HG03045 (cell line): Measurements from ENCODE around the gene XPO5.

ENCODE experiments used
- ATAC-seq: cut with Tn5 transposase; IDR thresholded peaks from one replicate; pipeline ENCODE4 v1.9.1; 2021; ENCODE audit warnings: mild to moderate bottlenecking, moderate library complexity; ENCODE audit not compliant: unreplicated experiment

The XPO5 gene

DNA sequence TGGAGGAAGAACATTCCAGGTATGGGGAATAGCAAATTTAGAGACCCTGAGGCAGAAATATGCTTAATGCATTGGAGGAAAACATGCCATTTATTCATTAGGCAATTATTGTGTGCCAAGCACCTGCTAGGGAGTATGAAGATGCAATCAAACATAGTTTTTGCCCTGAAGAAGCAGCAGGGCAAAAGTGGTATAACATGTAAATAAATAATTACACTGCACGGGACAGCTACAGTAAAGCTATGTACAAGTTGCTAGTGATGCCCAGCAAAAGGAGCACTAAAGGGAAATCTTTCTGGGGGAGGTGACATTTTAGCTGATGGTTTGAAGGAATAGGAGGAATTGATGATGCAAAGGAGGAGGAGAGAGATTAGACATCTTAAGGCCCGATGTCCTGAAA, 99.1 kb downstream of the XPO5 start:
- ATAC-seq = no peak

DNA sequence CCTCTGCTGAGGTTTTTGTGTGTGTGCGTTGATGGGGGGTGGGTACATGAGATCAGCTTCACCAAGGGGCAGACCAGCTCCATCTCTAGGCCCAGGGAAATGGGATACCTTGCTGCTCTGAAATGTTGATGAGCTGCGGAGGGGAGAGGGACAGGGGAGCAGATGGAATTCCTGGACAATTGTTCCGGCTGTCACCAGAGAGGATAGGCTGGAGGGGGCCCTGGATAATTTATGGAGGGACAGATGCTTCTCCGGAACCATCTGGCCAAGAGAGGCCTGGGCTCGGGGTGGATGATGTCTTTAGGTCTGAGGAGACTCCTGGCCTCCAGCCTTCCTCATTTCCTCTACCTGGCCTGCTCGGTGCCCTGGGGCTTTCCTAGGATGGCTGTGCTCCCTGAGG, 100.3 kb downstream of the XPO5 start:
- ATAC-seq = no peak

DNA sequence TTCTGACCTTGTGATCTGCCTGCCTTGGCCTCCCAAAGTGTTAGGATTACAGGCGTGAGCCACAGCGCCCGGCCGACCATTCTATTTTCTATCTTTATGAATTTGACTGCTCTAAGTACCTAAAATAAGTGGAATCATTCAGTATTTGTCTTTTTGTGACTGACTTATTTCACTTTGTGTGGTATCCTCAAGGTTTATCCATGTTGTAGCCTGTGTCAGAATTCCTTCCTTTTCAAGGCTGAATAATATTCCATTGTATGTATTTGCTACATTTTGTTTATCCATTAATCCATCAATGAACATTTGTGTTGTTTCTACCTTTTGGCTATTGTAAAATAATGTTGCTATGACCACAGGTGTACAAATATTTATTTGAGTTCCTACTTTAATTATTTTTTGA, 103.3 kb downstream of the XPO5 start:
- no peak for ATAC-seq
